Measurements from ENCODE around the gene GCGR.

Gene GCGR

GRCh38 chr17:81812571-81813370, 8.8 kb downstream of the GCGR start:
- DNase-seq, result no peak

- no peak for DNase-seq
Observed at GRCh38 chr17:81813371-81813684, 9.4 kb downstream of the GCGR start.

- no peak for DNase-seq
Observed at GRCh38 chr17:81813861-81814683, 10.1 kb downstream of the GCGR start.

GRCh38 chr17:81814748-81815645, 11.0 kb downstream of the GCGR start:
- no peak for DNase-seq

- DNase-seq, result no peak
Observed at GRCh38 chr17:81815646-81815986, 11.7 kb downstream of the GCGR start.

GRCh38 chr17:81817758-81818147, 13.8 kb downstream of the GCGR start:
- DNase-seq, result no peak

- DNase-seq, result no peak
Observed at GRCh38 chr17:81819708-81820107, 15.8 kb downstream of the GCGR start.

- no peak for DNase-seq
Observed at GRCh38 chr17:81821147-81821546, 17.2 kb downstream of the GCGR start.

- DNase-seq, result peak; percentile 73 to 74
Observed at GRCh38 chr17:81821603-81822311, 17.8 kb downstream of the GCGR start.

GRCh38 chr17:81822312-81822637, 18.3 kb downstream of the GCGR start:
- no peak for DNase-seq

- no peak for DNase-seq
Observed at GRCh38 chr17:81822996-81823819, 19.3 kb downstream of the GCGR start.

GRCh38 chr17:81823820-81824550, 20.0 kb downstream of the GCGR start:
- no peak for DNase-seq

GRCh38 chr17:81824595-81824994, 20.6 kb downstream of the GCGR start:
- DNase-seq, result no peak

- no peak for DNase-seq
Observed at GRCh38 chr17:81825841-81826466, 22.0 kb downstream of the GCGR start.

- no peak for DNase-seq
Observed at GRCh38 chr17:81828656-81829055, 24.7 kb downstream of the GCGR start.

- no peak for DNase-seq
Observed at GRCh38 chr17:81829858-81830257, 25.9 kb downstream of the GCGR start.

GRCh38 chr17:81831563-81831956, 27.6 kb downstream of the GCGR start:
- DNase-seq, result peak; percentile 67 to 80

GRCh38 chr17:81831957-81832607, 28.1 kb downstream of the GCGR start:
- peak; percentile 67 to 80 for DNase-seq

GRCh38 chr17:81832608-81833159, 28.7 kb downstream of the GCGR start:
- peak in 1 of 2 experiments; percentile 60 for DNase-seq

Measured in Kasumi-1 (cell line).